Measurements from ENCODE around the gene LCNL1. TPM values are rescaled to one million over a fixed set of nuclear protein-coding genes. Genes with fewer than 3 reads are reported as not detected.

LCNL1 gene
- total and polyA plus RNA-seq, 4 donors, result 0.01 to 0.08 TPM; not detected in 2

DNA sequence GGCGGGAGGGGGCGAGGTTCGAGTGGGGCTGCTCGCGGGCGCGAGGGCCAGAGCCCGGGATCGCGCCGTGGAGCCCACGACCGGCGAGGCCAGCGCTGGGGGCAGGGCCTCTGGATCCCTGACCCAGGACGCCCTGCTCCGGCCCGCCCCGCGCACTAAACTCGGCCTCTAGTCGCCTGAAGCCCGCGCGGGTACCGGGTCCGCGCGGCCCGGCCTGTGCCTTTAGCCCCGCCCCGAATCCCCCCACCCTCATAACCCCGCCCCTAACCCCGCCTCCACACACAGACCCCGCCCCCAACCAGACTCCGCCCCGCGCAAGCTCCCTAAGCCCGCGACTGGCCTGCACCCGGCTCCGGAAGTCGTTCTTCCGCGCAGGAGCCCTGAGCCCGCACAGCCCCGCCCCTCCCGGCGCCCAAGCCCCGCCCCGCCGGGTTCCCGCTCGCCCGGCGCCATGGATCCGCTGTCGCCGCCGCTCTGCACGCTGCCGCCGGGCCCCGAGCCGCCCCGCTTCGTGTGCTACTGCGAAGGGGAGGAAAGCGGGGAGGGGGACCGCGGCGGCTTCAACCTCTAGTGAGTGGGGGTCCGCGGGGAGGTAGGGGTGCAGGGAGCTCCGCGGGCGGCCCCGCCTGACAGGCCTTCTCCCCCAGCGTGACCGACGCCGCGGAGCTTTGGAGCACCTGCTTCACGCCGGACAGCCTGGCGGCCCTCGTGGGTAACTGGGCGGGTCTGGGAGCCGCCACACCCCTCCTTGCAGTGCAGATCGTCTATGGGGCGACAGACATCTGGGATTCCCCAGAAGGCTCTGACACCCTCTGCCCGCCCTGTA lies 9.4 kb downstream of the LCNL1 start, which contains the start of gene PAXX:
TSS of gene PAXX (plus strand) at position 430 of the 826 bp plus-strand sequence. CDS start at position 452, 22 bp downstream.
- TF ChIP-seq GABPA (IDR thresholded peaks at IDR 0.05 in 1 of 2, conservative IDR thresholded peaks at IDR 0.05 in 1 of 2), result peak in 1 of 2 donors; percentile 36
- TF ChIP-seq HNF4A (conservative IDR thresholded peaks at IDR 0.05), result no peak
- TF ChIP-seq YY1 (IDR thresholded peaks at IDR 0.05), result peak; percentile 33
- TF ChIP-seq, protein P1, sequence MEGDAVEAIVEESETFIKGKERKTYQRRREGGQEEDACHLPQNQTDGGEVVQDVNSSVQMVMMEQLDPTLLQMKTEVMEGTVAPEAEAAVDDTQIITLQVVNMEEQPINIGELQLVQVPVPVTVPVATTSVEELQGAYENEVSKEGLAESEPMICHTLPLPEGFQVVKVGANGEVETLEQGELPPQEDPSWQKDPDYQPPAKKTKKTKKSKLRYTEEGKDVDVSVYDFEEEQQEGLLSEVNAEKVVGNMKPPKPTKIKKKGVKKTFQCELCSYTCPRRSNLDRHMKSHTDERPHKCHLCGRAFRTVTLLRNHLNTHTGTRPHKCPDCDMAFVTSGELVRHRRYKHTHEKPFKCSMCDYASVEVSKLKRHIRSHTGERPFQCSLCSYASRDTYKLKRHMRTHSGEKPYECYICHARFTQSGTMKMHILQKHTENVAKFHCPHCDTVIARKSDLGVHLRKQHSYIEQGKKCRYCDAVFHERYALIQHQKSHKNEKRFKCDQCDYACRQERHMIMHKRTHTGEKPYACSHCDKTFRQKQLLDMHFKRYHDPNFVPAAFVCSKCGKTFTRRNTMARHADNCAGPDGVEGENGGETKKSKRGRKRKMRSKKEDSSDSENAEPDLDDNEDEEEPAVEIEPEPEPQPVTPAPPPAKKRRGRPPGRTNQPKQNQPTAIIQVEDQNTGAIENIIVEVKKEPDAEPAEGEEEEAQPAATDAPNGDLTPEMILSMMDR (IDR thresholded peaks at IDR 0.05; ENCODE audit: low read depth, low read length, missing input control), result no peak
- Histone ChIP-seq H3K9me3 (ENCODE audit: control insufficient read depth in 4 of 4, low read length in 3 of 4) (no peaks in the 10 kb centered on the region), H3K27ac (ENCODE audit: low read depth in 1 of 2, low read length in 2 of 2) (peak within 1 kb of the TSS; percentile 52 to 67), H3K4me1 (ENCODE audit: control insufficient read depth in 4 of 4, insufficient read depth in 4 of 4, low read length in 3 of 4) (peaks cover 7 to 28% (median 13%) of the 10 kb centered on the region in 4 donors), H3K9ac (ENCODE audit: low read depth in 1 of 2, low read length in 2 of 2) (peak within 1 kb of the TSS in 1 of 2 donors; percentile 92), H3K4me3 (ENCODE audit: low read depth in 1 of 3, low read length in 3 of 3) (peak within 1 kb of the TSS; percentile 61 to 81 (median 79)), H3K27me3 (ENCODE audit: control insufficient read depth in 4 of 4, insufficient read depth in 4 of 4, low read length in 3 of 4) (no peaks in the 10 kb centered on the region), H3K36me3 (ENCODE audit: control insufficient read depth in 4 of 4, insufficient read depth in 3 of 4, low read depth in 1 of 4, low read length in 3 of 4) (peaks cover 0 to 3% (median 0%) of the 10 kb centered on the region in 4 donors)
- DNase-seq (ENCODE audit: low spot score), result peak; percentile 91
- WGBS, result 2% methylated on average over 92 of the region's 92 CpGs

DNA sequence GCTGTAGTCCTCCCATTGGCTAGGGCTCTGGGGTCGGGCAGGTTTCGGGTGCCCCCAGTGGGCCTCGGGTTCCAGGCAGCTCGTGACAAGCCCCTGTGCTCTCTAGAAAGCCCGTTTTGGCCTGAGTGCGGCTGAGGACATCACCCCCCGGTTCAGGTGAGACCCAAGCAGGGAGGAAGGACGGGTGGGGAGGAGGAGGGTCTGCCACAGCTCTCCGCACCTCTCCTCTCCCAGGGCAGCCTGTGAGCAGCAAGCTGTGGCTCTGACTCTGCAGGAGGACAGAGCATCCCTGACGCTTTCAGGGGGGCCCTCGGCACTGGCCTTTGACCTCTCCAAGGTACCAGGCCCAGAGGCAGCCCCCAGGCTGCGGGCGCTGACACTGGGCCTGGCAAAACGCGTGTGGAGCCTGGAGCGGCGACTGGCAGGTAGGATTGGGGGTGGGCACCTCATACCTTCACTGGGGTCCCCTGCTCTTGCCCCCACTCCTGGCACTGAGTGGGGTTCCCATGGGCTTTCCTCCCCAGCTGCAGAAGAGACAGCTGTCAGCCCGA lies 10.1 kb downstream of the LCNL1 start:
- H3K9me3 ChIP-seq (ENCODE audit: control insufficient read depth in 4 of 4, low read length in 3 of 4), result no peaks in the 10 kb centered on the region
- peak overlapping the region; percentile 61 to 81 (median 79) for H3K4me3 ChIP-seq (ENCODE audit: low read depth in 1 of 3, low read length in 3 of 3)
- DNase-seq (ENCODE audit: low spot score), result no peak
- peaks cover 7 to 32% (median 15%) of the 10 kb centered on the region in 4 donors for H3K4me1 ChIP-seq (ENCODE audit: control insufficient read depth in 4 of 4, insufficient read depth in 4 of 4, low read length in 3 of 4)
- peaks cover 0 to 3% (median 0%) of the 10 kb centered on the region in 4 donors for H3K36me3 ChIP-seq (ENCODE audit: control insufficient read depth in 4 of 4, insufficient read depth in 3 of 4, low read depth in 1 of 4, low read length in 3 of 4)
- no peak for TF ChIP-seq TAF1 (conservative IDR thresholded peaks at IDR 0.05)
- no peak for TF ChIP-seq FOXA2 (IDR thresholded peaks at IDR 0.05)
- TF ChIP-seq, protein P2, sequence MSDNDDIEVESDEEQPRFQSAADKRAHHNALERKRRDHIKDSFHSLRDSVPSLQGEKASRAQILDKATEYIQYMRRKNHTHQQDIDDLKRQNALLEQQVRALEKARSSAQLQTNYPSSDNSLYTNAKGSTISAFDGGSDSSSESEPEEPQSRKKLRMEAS (IDR thresholded peaks at IDR 0.05), result no peak
- TF ChIP-seq, protein P3, sequence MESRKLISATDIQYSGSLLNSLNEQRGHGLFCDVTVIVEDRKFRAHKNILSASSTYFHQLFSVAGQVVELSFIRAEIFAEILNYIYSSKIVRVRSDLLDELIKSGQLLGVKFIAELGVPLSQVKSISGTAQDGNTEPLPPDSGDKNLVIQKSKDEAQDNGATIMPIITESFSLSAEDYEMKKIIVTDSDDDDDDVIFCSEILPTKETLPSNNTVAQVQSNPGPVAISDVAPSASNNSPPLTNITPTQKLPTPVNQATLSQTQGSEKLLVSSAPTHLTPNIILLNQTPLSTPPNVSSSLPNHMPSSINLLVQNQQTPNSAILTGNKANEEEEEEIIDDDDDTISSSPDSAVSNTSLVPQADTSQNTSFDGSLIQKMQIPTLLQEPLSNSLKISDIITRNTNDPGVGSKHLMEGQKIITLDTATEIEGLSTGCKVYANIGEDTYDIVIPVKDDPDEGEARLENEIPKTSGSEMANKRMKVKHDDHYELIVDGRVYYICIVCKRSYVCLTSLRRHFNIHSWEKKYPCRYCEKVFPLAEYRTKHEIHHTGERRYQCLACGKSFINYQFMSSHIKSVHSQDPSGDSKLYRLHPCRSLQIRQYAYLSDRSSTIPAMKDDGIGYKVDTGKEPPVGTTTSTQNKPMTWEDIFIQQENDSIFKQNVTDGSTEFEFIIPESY (IDR thresholded peaks at IDR 0.05), result no peak
- no peak for TF ChIP-seq SP1 (IDR thresholded peaks at IDR 0.05)
- TF ChIP-seq EGR1 (IDR thresholded peaks at IDR 0.05; ENCODE audit: low read depth in 2 of 2), result no peak
- no peak for TF ChIP-seq JUND (IDR thresholded peaks at IDR 0.05)
- no peak for TF ChIP-seq RAD21 (IDR thresholded peaks at IDR 0.05)
- TF ChIP-seq RXRA (IDR thresholded peaks at IDR 0.05), result no peak
- TF ChIP-seq, protein P4, sequence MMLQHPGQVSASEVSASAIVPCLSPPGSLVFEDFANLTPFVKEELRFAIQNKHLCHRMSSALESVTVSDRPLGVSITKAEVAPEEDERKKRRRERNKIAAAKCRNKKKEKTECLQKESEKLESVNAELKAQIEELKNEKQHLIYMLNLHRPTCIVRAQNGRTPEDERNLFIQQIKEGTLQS (IDR thresholded peaks at IDR 0.05), result no peak
- TF ChIP-seq NR2F2 (IDR thresholded peaks at IDR 0.05), result no peak
- TF ChIP-seq, protein P1 (IDR thresholded peaks at IDR 0.05; ENCODE audit: low read depth, low read length, missing input control), result no peak
- peak overlapping the region in 1 of 2 donors; percentile 67 for H3K27ac ChIP-seq (ENCODE audit: low read depth in 1 of 2, low read length in 2 of 2)
- no peaks in the 10 kb centered on the region for H3K27me3 ChIP-seq (ENCODE audit: control insufficient read depth in 4 of 4, insufficient read depth in 4 of 4, low read length in 3 of 4)
- H3K9ac ChIP-seq (ENCODE audit: low read depth in 1 of 2, low read length in 2 of 2), result peak overlapping the region in 1 of 2 donors; percentile 92
- WGBS, result 54% methylated on average over 18 of the region's 18 CpGs
